ENCODE measurements around the gene SLC25A11.
A peak's percentile ranks its signal among the peaks of the same experiment; 100 is the strongest.

SLC25A11 gene

DNA sequence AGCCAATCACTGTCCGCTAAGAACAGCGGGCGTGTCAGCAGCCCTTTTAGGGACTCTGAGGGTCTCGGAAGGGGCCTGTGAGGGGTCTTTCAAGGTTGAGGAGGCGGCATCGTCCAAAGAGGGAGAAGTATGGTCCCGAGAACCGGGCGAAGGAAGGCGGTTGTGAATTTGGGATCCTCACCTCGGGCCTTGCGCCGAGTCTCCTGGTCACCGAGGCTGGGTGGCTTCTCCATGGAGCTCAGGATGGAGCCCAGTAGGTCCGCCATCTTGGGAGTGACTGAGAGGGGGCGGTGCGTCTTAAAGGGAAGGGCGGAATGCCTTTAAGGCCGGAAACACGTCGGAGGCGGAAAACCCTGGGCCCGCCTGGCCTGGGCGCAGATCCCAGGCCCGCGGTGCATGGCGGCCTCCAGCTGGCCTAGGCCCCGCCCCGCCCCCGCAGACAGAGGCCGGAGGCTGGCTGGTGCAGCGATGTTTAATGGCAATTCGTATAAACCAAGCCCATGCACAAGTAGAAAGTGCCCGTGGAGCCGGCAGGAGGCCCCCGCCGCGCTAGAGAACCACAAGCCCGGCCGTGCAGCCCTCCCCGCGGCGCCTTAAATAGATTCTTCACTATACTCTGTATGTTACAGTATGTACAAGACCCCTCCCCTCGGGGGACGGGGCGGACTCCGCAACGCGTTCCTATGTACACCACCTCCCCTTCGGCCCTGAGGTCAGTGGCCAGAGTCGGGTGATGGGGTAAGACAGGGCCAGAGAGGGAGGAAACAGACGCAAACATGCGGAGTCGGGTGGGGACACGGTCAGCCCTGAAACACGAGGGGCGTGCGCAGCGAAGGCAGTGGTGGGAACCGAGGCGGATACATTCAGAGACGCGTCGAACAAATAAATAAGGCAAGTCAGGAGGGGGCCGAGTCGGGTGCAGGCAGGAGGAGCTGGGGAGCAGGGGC is 28.0 kb upstream of the SLC25A11 start, which contains the start of gene SPAG7:
TSS of gene SPAG7 (minus strand) at position 279 of the 947 bp plus-strand sequence. CDS start at position 266, 13 bp downstream.
- Histone ChIP-seq H4K20me1 (ENCODE audit: insufficient read depth, low read length) (peaks cover 4% of the 10 kb centered on the region), H3K4me1 (ENCODE audit: insufficient read depth, low read length) (peaks cover 32% of the 10 kb centered on the region), H3K9me3 (ENCODE audit: insufficient read depth, low read length, severe bottlenecking) (no peaks in the 10 kb centered on the region), H3K9ac (ENCODE audit: low read depth, low read length) (peak within 1 kb of the TSS; percentile 87), H3K27ac (ENCODE audit: low read length) (peak within 1 kb of the TSS; percentile 92), H3K4me3 (ENCODE audit: low read depth in 1 of 2, low read length in 2 of 2) (peak within 1 kb of the TSS; percentile 48 to 87), H2AFZ (ENCODE audit: low read depth, low read length) (peak within 1 kb of the TSS; percentile 83), H3K79me2 (ENCODE audit: insufficient read depth, low read length) (peaks cover 39% of the 10 kb centered on the region), H3K27me3 (ENCODE audit: insufficient read depth, low read length, poor library complexity) (no peaks in the 10 kb centered on the region), H3K36me3 (ENCODE audit: insufficient read depth, low read length) (peaks cover 40% of the 10 kb centered on the region), H3K4me2 (ENCODE audit: insufficient read depth, low read length) (peak within 1 kb of the TSS; percentile 99)
- DNase-seq (peak; percentile 95), ATAC-seq (ENCODE audit: insufficient read depth, low read depth) (peak; percentile 59)
- TF ChIP-seq, protein P1, sequence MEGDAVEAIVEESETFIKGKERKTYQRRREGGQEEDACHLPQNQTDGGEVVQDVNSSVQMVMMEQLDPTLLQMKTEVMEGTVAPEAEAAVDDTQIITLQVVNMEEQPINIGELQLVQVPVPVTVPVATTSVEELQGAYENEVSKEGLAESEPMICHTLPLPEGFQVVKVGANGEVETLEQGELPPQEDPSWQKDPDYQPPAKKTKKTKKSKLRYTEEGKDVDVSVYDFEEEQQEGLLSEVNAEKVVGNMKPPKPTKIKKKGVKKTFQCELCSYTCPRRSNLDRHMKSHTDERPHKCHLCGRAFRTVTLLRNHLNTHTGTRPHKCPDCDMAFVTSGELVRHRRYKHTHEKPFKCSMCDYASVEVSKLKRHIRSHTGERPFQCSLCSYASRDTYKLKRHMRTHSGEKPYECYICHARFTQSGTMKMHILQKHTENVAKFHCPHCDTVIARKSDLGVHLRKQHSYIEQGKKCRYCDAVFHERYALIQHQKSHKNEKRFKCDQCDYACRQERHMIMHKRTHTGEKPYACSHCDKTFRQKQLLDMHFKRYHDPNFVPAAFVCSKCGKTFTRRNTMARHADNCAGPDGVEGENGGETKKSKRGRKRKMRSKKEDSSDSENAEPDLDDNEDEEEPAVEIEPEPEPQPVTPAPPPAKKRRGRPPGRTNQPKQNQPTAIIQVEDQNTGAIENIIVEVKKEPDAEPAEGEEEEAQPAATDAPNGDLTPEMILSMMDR (IDR thresholded peaks at IDR 0.05; ENCODE audit: borderline replicate concordance, extremely low read depth, low read length, poor library complexity, severe bottlenecking) = peak; percentile 3
- no peak for TF ChIP-seq EZH2 (IDR thresholded peaks at IDR 0.05; ENCODE audit: borderline replicate concordance, low read depth, low read length, severe bottlenecking)

DNA sequence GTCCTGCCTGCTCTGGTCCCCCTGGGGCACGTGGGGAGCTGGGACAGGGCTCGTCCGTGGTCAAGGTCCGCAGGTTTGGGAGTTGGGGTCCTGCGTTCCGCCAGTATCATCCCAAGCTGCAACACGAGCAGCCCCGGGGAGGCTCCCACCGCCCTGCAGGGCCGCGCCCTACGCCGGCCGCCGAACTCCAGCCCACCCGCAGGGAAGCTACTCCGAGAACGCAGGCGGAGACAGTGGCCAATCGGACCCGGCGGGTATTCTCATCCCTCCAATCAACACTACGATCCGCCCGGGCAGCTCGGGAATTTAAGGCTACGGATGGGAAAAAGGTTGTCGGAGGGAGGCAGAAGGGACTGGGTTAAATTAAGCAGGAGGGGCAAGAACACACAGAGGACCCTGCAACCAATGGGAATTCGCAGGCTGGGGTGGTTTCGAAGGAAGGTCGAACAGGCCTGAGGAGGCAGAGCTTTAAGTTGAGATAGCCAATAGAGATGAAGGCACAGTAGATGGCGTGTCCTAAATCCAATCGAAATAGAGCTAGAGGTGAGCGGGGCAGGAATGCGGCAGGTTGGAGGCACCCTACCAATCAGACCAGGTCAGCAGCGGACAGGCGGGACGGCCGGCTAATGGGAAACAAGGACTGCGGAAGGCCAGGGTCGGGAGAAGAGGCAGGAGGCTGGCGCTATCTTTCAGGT is 27.1 kb upstream of the SLC25A11 start:
- peak overlapping the region; percentile 92 for H3K27ac ChIP-seq (ENCODE audit: low read length)
- peak overlapping the region; percentile 90 for H3K4me2 ChIP-seq (ENCODE audit: insufficient read depth, low read length)
- peaks cover 32% of the 10 kb centered on the region for H3K36me3 ChIP-seq (ENCODE audit: insufficient read depth, low read length)
- H2AFZ ChIP-seq (ENCODE audit: low read depth, low read length) = peak overlapping the region; percentile 73
- no peaks in the 10 kb centered on the region for H3K27me3 ChIP-seq (ENCODE audit: insufficient read depth, low read length, poor library complexity)
- H3K4me1 ChIP-seq (ENCODE audit: insufficient read depth, low read length) = peaks cover 32% of the 10 kb centered on the region
- peak overlapping the region; percentile 48 to 87 for H3K4me3 ChIP-seq (ENCODE audit: low read depth in 1 of 2, low read length in 2 of 2)
- ATAC-seq (ENCODE audit: insufficient read depth, low read depth) = peak; percentile 90
- H3K9ac ChIP-seq (ENCODE audit: low read depth, low read length) = peak overlapping the region; percentile 87
- no peaks in the 10 kb centered on the region for H3K9me3 ChIP-seq (ENCODE audit: insufficient read depth, low read length, severe bottlenecking)
- DNase-seq = peak; percentile 99
- peaks cover 39% of the 10 kb centered on the region for H3K79me2 ChIP-seq (ENCODE audit: insufficient read depth, low read length)
- no peaks in the 10 kb centered on the region for H4K20me1 ChIP-seq (ENCODE audit: insufficient read depth, low read length)
- TF ChIP-seq EZH2 (IDR thresholded peaks at IDR 0.05; ENCODE audit: borderline replicate concordance, low read depth, low read length, severe bottlenecking) = no peak
- TF ChIP-seq, protein P1 (IDR thresholded peaks at IDR 0.05; ENCODE audit: borderline replicate concordance, extremely low read depth, low read length, poor library complexity, severe bottlenecking) = no peak

DNA sequence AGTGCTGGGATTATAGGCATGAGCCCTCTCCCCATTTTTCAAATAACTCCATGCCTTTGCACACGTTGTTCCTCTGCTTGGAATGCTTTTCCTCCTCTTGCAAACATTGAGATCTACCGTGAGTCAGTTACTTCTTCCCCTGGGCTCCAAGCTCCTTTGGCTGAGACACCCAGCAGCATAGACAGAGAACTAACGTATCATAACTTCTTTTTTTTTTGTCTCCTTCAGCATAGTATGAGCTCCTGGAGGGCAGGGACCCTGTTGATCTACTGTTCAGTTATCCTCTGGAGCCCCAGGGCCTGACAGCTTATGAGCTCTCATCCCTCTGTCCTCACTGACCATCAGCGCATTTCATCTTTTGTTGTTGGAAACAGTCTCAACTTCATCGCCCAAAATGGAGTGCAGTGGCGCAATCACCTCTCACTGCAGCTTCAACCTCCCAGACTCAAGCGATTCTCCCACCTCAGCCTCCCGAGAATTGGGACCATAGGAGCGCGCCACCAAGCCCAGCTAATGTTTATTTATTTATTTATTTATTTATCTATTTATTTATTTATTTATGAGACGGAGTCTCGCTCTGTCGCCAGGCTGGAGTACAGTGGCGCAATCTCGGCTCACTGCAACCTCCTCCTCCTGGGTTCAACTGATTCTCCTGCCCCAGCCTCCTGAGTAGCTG is 25.6 kb upstream of the SLC25A11 start:
- Histone ChIP-seq H3K27me3 (ENCODE audit: insufficient read depth, low read length, poor library complexity) (no peaks in the 10 kb centered on the region), H3K79me2 (ENCODE audit: insufficient read depth, low read length) (peaks cover 39% of the 10 kb centered on the region), H3K4me3 (ENCODE audit: low read depth in 1 of 2, low read length in 2 of 2) (no peak overlapping the region), H3K27ac (ENCODE audit: low read length) (no peak overlapping the region), H3K4me2 (ENCODE audit: insufficient read depth, low read length) (peak overlapping the region; percentile 90; the same call in 1 of the 2 replicates), H2AFZ (ENCODE audit: low read depth, low read length) (no peak overlapping the region), H3K9me3 (ENCODE audit: insufficient read depth, low read length, severe bottlenecking) (no peaks in the 10 kb centered on the region), H3K36me3 (ENCODE audit: insufficient read depth, low read length) (peaks cover 27% of the 10 kb centered on the region), H3K4me1 (ENCODE audit: insufficient read depth, low read length) (peaks cover 32% of the 10 kb centered on the region), H4K20me1 (ENCODE audit: insufficient read depth, low read length) (no peaks in the 10 kb centered on the region), H3K9ac (ENCODE audit: low read depth, low read length) (no peak overlapping the region)
- ATAC-seq (ENCODE audit: insufficient read depth, low read depth) (no peak), DNase-seq (no peak)
- TF ChIP-seq, protein P1 (IDR thresholded peaks at IDR 0.05; ENCODE audit: borderline replicate concordance, extremely low read depth, low read length, poor library complexity, severe bottlenecking) = no peak
- TF ChIP-seq EZH2 (IDR thresholded peaks at IDR 0.05; ENCODE audit: borderline replicate concordance, low read depth, low read length, severe bottlenecking) = no peak

Measured in DND-41 (cell line).